Bronchial epithelial cell (primary cell): ENCODE measurements around the gene CATSPER3. TPM values are rescaled to one million over a fixed set of nuclear protein-coding genes. Genes with fewer than 3 reads are reported as not detected.

Experiments
- DNase-seq: peaks from one replicate; pipeline ENCODE4 v3.0.0-alpha.2; 2010; ENCODE audit warnings: low read depth
- FAIRE-seq: peaks from 2 replicates; lab custom pipeline; 2011; peaks lifted over from hg19 to GRCh38; lab: Jason Lieb, UNC
- H3K27me3 ChIP-seq: 2 replicates; pipeline ENCODE4 v1.5.1; 2011; ENCODE audit warnings: low read length; ENCODE audit not compliant: control insufficient read depth, insufficient read depth
- H3K36me3 ChIP-seq: 2 replicates; pipeline ENCODE4 v1.5.1; 2011; ENCODE audit warnings: low read length; ENCODE audit not compliant: control insufficient read depth, insufficient read depth
- H3K4me3 ChIP-seq: 2 replicates; pipeline ENCODE4 v1.5.1; 2011; ENCODE audit warnings: mild to moderate bottlenecking, low read depth, low read length, control low read depth
- CTCF ChIP-seq: IDR thresholded peaks from 2 replicates; pipeline ENCODE4 v1.5.1; 2011; ENCODE audit warnings: mild to moderate bottlenecking, moderate library complexity, low read length, control low read depth, inconsistent platforms; ENCODE audit not compliant: insufficient read depth, severe bottlenecking
- total RNA-seq: library from RNA; depleted of rRNA; stranded (reverse); fragments of >200 nt; gene quantifications from 2 replicates; pipeline ENCODE4 v1.2.1, GENCODE V29; 2014

Gene CATSPER3
- total RNA-seq, 1 donor from 2014 or later = under 0.01 TPM

GRCh38 chr5:135030956-135031812 is 63.5 kb downstream of the CATSPER3 start:
- no peaks in the 10 kb centered on the region for H3K27me3 ChIP-seq

GRCh38 chr5:135031813-135032694 is 64.3 kb downstream of the CATSPER3 start:
- DNase-seq (no peak), FAIRE-seq (no peak)
- Histone ChIP-seq H3K27me3 (no peaks in the 10 kb centered on the region), H3K36me3 (peaks cover 20% of the 10 kb centered on the region), H3K4me3 (peak overlapping the region; percentile 61)
- no peak for TF ChIP-seq CTCF

More at GRCh38 chr5:135030956-135031812, 63.5 kb downstream of the CATSPER3 start:
- TF ChIP-seq CTCF = no peak
- FAIRE-seq (no peak), DNase-seq (no peak)
- H3K36me3 ChIP-seq = peaks cover 22% of the 10 kb centered on the region
- peak overlapping the region; percentile 61 for H3K4me3 ChIP-seq

DNA sequence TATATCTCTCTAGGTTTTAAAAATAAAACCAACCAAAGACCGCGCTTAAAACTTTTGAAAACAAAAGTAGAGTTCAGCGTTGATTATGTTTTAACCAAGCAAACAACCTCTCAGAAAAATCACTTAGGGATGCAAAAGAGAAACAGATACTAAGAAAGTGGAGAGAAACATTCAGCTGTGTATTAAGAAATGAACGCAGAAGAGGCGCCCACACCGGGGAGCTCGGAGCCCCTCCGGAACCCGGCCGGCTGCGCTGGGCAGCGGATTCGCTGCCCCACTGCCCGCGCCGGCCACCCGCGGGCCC is 64.9 kb downstream of the CATSPER3 start:
- Histone ChIP-seq H3K36me3 (peaks cover 18% of the 10 kb centered on the region), H3K27me3 (no peaks in the 10 kb centered on the region), H3K4me3 (peak overlapping the region; percentile 61)
- no peak for TF ChIP-seq CTCF
- FAIRE-seq (no peak), DNase-seq (no peak)

- no peak for FAIRE-seq
- peak overlapping the region; percentile 61 for H3K4me3 ChIP-seq
- H3K36me3 ChIP-seq = peaks cover 15% of the 10 kb centered on the region
- no peak for TF ChIP-seq CTCF
- H3K27me3 ChIP-seq = peaks cover 5% of the 10 kb centered on the region
- DNase-seq = peak; percentile 36
These were observed 65.5 kb downstream of the CATSPER3 start for GRCh38 chr5:135032999-135033861.

DNA sequence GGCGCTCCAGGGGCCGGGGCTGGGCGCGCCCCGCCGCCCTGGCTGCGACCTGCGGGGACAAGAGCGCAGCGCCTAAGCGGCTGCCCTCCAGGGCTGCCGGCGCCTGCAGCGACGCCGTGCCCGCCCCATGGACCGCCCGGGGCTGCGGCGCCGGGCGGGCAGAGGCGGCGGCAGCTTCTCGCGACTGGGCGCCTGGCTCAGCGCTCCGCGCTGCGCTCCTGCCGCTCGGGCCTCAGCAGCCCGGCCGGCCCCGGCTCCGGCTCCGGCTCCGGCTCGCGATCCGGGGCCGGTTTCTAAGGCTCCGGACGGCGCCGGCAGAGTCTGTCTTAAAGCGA is 66.2 kb downstream of the CATSPER3 start, which contains the start of gene PITX1:
Gene PITX1, minus strand, starts transcription at position 328 of the 335 bp plus-strand sequence. CDS start 347 bp downstream, outside the sequence.
- TF ChIP-seq CTCF = no peak
- peak within 1 kb of the TSS; percentile 61 for H3K4me3 ChIP-seq
- peaks cover 10% of the 10 kb centered on the region for H3K36me3 ChIP-seq
- FAIRE-seq (no peak), DNase-seq (no peak)
- H3K27me3 ChIP-seq = peaks cover 8% of the 10 kb centered on the region
